ENCODE measurements around the gene RERE. TPM values are rescaled to one million over a fixed set of nuclear protein-coding genes. Genes with fewer than 3 reads are reported as not detected.

The RERE gene
- total and polyA plus RNA-seq, 12 donors = 33.4 to 146 (median 72.7) TPM

GRCh38 chr1:8810987-8811386 is 6.5 kb downstream of the RERE start:
- no peak for TF ChIP-seq POLR2A (IDR thresholded peaks at IDR 0.05)
- TF ChIP-seq, protein P1, sequence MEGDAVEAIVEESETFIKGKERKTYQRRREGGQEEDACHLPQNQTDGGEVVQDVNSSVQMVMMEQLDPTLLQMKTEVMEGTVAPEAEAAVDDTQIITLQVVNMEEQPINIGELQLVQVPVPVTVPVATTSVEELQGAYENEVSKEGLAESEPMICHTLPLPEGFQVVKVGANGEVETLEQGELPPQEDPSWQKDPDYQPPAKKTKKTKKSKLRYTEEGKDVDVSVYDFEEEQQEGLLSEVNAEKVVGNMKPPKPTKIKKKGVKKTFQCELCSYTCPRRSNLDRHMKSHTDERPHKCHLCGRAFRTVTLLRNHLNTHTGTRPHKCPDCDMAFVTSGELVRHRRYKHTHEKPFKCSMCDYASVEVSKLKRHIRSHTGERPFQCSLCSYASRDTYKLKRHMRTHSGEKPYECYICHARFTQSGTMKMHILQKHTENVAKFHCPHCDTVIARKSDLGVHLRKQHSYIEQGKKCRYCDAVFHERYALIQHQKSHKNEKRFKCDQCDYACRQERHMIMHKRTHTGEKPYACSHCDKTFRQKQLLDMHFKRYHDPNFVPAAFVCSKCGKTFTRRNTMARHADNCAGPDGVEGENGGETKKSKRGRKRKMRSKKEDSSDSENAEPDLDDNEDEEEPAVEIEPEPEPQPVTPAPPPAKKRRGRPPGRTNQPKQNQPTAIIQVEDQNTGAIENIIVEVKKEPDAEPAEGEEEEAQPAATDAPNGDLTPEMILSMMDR (IDR thresholded peaks at IDR 0.05) = no peak
- Histone ChIP-seq H3K4me3 (no peak overlapping the region), H3K27ac (no peak overlapping the region), H3K36me3 (replicated peaks in 1 of 2) (no peaks in the 10 kb centered on the region), H3K9me3 (replicated peaks in 1 of 3) (no peaks in the 10 kb centered on the region), H3K27me3 (no peaks in the 10 kb centered on the region), H3K4me1 (replicated peaks in 1 of 2) (peaks cover 30 to 33% of the 10 kb centered on the region in 2 donors)
- intact Hi-C loops (cut with DNase I) = no loop called here
- DNase-seq = no peak
- 94 to 97% (median 95%) methylated on average over 4 of the region's 4 CpGs for WGBS, 4 donors

GRCh38 chr1:8809342-8809736 is 8.1 kb downstream of the RERE start:
- intact Hi-C loops (cut with DNase I) = no loop called here
- WGBS, 4 donors = 63 to 79% (median 74%) methylated on average over 1 of the region's 1 CpG
- no peaks in the 10 kb centered on the region for H3K36me3 ChIP-seq (replicated peaks in 1 of 2)
- H3K4me1 ChIP-seq (replicated peaks in 1 of 2) = peaks cover 15 to 19% of the 10 kb centered on the region in 2 donors
- no peaks in the 10 kb centered on the region for H3K9me3 ChIP-seq (replicated peaks in 1 of 3)
- no peak overlapping the region for H3K27ac ChIP-seq
- H3K27me3 ChIP-seq = no peaks in the 10 kb centered on the region
- TF ChIP-seq POLR2A (IDR thresholded peaks at IDR 0.05) = no peak
- TF ChIP-seq, protein P1 (IDR thresholded peaks at IDR 0.05) = no peak
- H3K4me3 ChIP-seq = no peak overlapping the region
- no peak for DNase-seq

GRCh38 chr1:8807004-8807403 is 10.4 kb downstream of the RERE start:
- Histone ChIP-seq H3K36me3 (replicated peaks in 1 of 2) (no peaks in the 10 kb centered on the region), H3K4me3 (no peak overlapping the region), H3K9me3 (replicated peaks in 1 of 3) (no peaks in the 10 kb centered on the region), H3K4me1 (replicated peaks in 1 of 2) (peaks cover 0 to 2% of the 10 kb centered on the region in 2 donors), H3K27me3 (no peaks in the 10 kb centered on the region), H3K27ac (no peak overlapping the region)
- 84 to 92% (median 87%) methylated on average over 8 of the region's 8 CpGs for WGBS, 4 donors
- no peak for DNase-seq
- TF ChIP-seq, protein P1 (IDR thresholded peaks at IDR 0.05) = no peak
- no peak for TF ChIP-seq POLR2A (IDR thresholded peaks at IDR 0.05)
- intact Hi-C loops (cut with DNase I) = no loop called here

DNA sequence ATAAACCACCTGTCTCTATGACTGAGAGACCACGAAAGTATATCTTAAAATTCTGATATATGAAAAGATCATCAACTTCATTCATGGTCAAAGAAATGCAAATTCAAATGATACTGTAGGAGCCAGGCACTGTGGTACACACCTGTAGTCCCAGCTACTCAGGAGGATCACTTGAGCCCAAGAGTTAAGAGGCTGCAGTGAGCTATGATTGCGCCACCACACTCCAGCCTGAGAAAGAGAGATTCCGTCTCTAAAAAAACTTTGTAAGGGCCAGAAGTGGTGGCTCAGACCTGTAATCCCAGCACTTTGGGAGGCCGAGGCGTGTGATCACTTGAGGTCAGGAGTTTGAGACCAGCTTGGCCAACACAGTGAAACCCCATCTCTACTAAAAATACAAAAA is 17.0 kb downstream of the RERE start:
- intact Hi-C loops (cut with DNase I) = no loop called here

More for the DNA sequence above, 17.0 kb downstream of the RERE start:
- H3K4me1 ChIP-seq (replicated peaks in 1 of 2) = peaks cover 0 to 6% of the 10 kb centered on the region in 2 donors
- 91 to 97% (median 95%) methylated on average over 4 to 5 of the region's 5 CpGs for WGBS, 4 donors
- H3K9me3 ChIP-seq (replicated peaks in 1 of 3) = no peaks in the 10 kb centered on the region
- H3K4me3 ChIP-seq = no peak overlapping the region
- no peak for DNase-seq
- H3K27me3 ChIP-seq = no peaks in the 10 kb centered on the region
- no peaks in the 10 kb centered on the region for H3K36me3 ChIP-seq (replicated peaks in 1 of 2)
- H3K27ac ChIP-seq = no peak overlapping the region
- TF ChIP-seq, protein P1 (IDR thresholded peaks at IDR 0.05) = no peak
- TF ChIP-seq POLR2A (IDR thresholded peaks at IDR 0.05) = no peak

Data from adrenal gland (tissue), 12 donors.